ENCODE results near the gene GTF2B.

Gene GTF2B

DNA sequence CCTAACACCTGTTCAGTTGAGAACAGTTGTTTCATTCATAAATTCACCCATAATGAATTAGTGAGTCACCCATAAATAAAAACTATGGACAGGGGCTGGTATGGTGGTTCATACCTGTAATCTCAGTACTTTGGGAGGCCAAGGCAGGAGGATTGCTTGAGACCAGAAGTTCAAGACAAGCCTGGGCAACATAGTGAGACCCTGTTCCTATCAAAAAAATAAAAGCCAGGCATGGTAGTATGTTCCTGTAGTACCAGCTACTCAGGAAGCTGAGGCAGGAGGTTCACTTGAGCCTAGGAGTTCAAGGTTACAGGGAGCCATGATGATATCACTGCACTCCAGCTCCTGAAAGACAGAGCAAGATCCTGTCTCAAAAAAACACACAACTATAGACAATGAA lies 79.0 kb downstream of the GTF2B start:
- TF ChIP-seq, protein P1, sequence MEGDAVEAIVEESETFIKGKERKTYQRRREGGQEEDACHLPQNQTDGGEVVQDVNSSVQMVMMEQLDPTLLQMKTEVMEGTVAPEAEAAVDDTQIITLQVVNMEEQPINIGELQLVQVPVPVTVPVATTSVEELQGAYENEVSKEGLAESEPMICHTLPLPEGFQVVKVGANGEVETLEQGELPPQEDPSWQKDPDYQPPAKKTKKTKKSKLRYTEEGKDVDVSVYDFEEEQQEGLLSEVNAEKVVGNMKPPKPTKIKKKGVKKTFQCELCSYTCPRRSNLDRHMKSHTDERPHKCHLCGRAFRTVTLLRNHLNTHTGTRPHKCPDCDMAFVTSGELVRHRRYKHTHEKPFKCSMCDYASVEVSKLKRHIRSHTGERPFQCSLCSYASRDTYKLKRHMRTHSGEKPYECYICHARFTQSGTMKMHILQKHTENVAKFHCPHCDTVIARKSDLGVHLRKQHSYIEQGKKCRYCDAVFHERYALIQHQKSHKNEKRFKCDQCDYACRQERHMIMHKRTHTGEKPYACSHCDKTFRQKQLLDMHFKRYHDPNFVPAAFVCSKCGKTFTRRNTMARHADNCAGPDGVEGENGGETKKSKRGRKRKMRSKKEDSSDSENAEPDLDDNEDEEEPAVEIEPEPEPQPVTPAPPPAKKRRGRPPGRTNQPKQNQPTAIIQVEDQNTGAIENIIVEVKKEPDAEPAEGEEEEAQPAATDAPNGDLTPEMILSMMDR (conservative IDR thresholded peaks at IDR 0.05; ENCODE audit: low read length), result no peak
- DNase-seq (ENCODE audit: low read depth), result no peak
- H3K4me3 ChIP-seq (ENCODE audit: low read length), result no peak overlapping the region

DNA sequence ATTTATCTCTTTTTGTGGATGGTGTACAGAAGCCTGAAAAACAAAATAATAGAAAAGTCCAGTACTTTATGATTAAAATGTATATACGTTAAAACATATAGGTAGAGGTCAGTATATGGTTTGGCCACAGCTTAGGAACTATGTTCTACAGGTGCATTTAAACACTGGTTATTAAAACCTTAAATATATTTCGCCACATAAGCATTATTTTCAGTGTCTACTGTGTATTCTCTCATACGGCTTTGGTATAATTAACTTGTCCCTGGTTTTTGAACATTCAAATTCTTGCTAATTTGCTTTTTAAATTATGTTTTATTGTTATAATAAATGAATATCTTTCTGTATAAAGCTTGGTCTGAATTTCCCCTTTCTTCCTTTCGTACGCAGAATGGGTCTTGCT lies 87.9 kb downstream of the GTF2B start:
- no peak for DNase-seq (ENCODE audit: low read depth)
- TF ChIP-seq, protein P1 (conservative IDR thresholded peaks at IDR 0.05; ENCODE audit: low read length), result no peak
- H3K4me3 ChIP-seq (ENCODE audit: low read length), result no peak overlapping the region

- peak; percentile 58 for DNase-seq (ENCODE audit: low read depth)
- no peak overlapping the region for H3K4me3 ChIP-seq (ENCODE audit: low read length)
- TF ChIP-seq, protein P1 (conservative IDR thresholded peaks at IDR 0.05; ENCODE audit: low read length), result no peak
Observed at GRCh38 chr1:88802950-88803349, 88.4 kb downstream of the GTF2B start.
